ENCODE measurements around the gene NCF4. TPM values are rescaled to one million over a fixed set of nuclear protein-coding genes. Genes with fewer than 3 reads are reported as not detected.

NCF4 gene
- total RNA-seq, 1 donor, result 0.36 TPM

- no peaks in the 10 kb centered on the region for H3K36me3 ChIP-seq (ENCODE audit: insufficient read depth, low read length)
- no peak for TF ChIP-seq CTCF (IDR thresholded peaks at IDR 0.05; ENCODE audit: extremely low read depth, low read depth, low read length)
- peaks cover 9% of the 10 kb centered on the region for H3K27me3 ChIP-seq (ENCODE audit: insufficient read depth, low read length)
- no peaks in the 10 kb centered on the region for H3K9me3 ChIP-seq (ENCODE audit: low read depth, low read length)
- no peak overlapping the region for H3K27ac ChIP-seq (ENCODE audit: low read depth, low read length)
- H3K4me2 ChIP-seq (ENCODE audit: insufficient read depth, low read length), result no peak overlapping the region
- no peak overlapping the region for H2AFZ ChIP-seq (ENCODE audit: low read length)
- no peak overlapping the region for H3K4me3 ChIP-seq (ENCODE audit: insufficient read depth, low read length)
- no peaks in the 10 kb centered on the region for H4K20me1 ChIP-seq (ENCODE audit: insufficient read depth, low read length)
- peak; percentile 36 for DNase-seq (ENCODE audit: insufficient read length, low spot score, missing footprints)
- no peaks in the 10 kb centered on the region for H3K79me2 ChIP-seq (ENCODE audit: insufficient read depth, low read length)
- peaks cover 3% of the 10 kb centered on the region for H3K4me1 ChIP-seq (ENCODE audit: insufficient read depth, low read length)
Observed at GRCh38 chr22:36923131-36923788, 62.5 kb downstream of the NCF4 start.

GRCh38 chr22:36924151-36924698 is 63.4 kb downstream of the NCF4 start:
- H2AFZ ChIP-seq (ENCODE audit: low read length), result no peak overlapping the region
- peaks cover 3% of the 10 kb centered on the region for H3K4me1 ChIP-seq (ENCODE audit: insufficient read depth, low read length)
- H3K27me3 ChIP-seq (ENCODE audit: insufficient read depth, low read length), result peaks cover 6% of the 10 kb centered on the region
- no peaks in the 10 kb centered on the region for H3K36me3 ChIP-seq (ENCODE audit: insufficient read depth, low read length)
- H3K4me2 ChIP-seq (ENCODE audit: insufficient read depth, low read length), result no peak overlapping the region
- no peaks in the 10 kb centered on the region for H4K20me1 ChIP-seq (ENCODE audit: insufficient read depth, low read length)
- H3K79me2 ChIP-seq (ENCODE audit: insufficient read depth, low read length), result no peaks in the 10 kb centered on the region
- H3K9me3 ChIP-seq (ENCODE audit: low read depth, low read length), result no peaks in the 10 kb centered on the region
- H3K4me3 ChIP-seq (ENCODE audit: insufficient read depth, low read length), result no peak overlapping the region
- H3K27ac ChIP-seq (ENCODE audit: low read depth, low read length), result no peak overlapping the region
- TF ChIP-seq CTCF (IDR thresholded peaks at IDR 0.05; ENCODE audit: extremely low read depth, low read depth, low read length), result no peak
- peak; percentile 65 for DNase-seq (ENCODE audit: insufficient read length, low spot score, missing footprints)

GRCh38 chr22:36925388-36926290 is 64.8 kb downstream of the NCF4 start:
- Histone ChIP-seq H3K79me2 (ENCODE audit: insufficient read depth, low read length) (no peaks in the 10 kb centered on the region), H4K20me1 (ENCODE audit: insufficient read depth, low read length) (no peaks in the 10 kb centered on the region), H2AFZ (ENCODE audit: low read length) (no peak overlapping the region), H3K36me3 (ENCODE audit: insufficient read depth, low read length) (no peaks in the 10 kb centered on the region), H3K4me3 (ENCODE audit: insufficient read depth, low read length) (no peak overlapping the region), H3K4me2 (ENCODE audit: insufficient read depth, low read length) (no peak overlapping the region), H3K4me1 (ENCODE audit: insufficient read depth, low read length) (peaks cover 3% of the 10 kb centered on the region), H3K9me3 (ENCODE audit: low read depth, low read length) (no peaks in the 10 kb centered on the region), H3K27me3 (ENCODE audit: insufficient read depth, low read length) (peaks cover 14% of the 10 kb centered on the region), H3K27ac (ENCODE audit: low read depth, low read length) (no peak overlapping the region)
- TF ChIP-seq CTCF (IDR thresholded peaks at IDR 0.05; ENCODE audit: extremely low read depth, low read depth, low read length), result no peak
- DNase-seq (ENCODE audit: insufficient read length, low spot score, missing footprints), result peak; percentile 95

DNA sequence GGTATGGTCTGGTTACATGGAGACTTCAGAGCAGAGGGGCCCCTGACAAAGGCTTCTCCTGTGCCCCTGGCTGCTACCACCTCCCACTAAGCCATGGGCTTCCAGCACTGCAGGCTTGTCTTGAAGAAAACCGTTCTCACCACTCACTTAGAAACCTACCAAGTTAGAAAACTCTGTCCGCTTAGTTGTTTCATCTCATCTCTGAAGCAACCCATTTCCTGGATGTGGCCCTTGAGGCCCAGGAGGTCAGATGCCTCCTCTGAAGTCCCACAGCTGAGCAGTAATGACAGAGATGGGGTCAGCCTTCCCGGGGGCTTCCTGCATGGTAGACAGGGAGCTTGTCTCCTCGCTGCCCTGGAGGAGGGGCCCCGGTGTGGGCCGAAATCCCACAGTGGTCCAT is 65.5 kb downstream of the NCF4 start:
- peaks cover 19% of the 10 kb centered on the region for H3K27me3 ChIP-seq (ENCODE audit: insufficient read depth, low read length)
- H4K20me1 ChIP-seq (ENCODE audit: insufficient read depth, low read length), result no peaks in the 10 kb centered on the region
- no peak overlapping the region for H2AFZ ChIP-seq (ENCODE audit: low read length)
- H3K27ac ChIP-seq (ENCODE audit: low read depth, low read length), result no peak overlapping the region
- no peaks in the 10 kb centered on the region for H3K9me3 ChIP-seq (ENCODE audit: low read depth, low read length)
- peaks cover 3% of the 10 kb centered on the region for H3K4me1 ChIP-seq (ENCODE audit: insufficient read depth, low read length)
- TF ChIP-seq CTCF (IDR thresholded peaks at IDR 0.05; ENCODE audit: extremely low read depth, low read depth, low read length), result no peak
- H3K36me3 ChIP-seq (ENCODE audit: insufficient read depth, low read length), result no peaks in the 10 kb centered on the region
- DNase-seq (ENCODE audit: insufficient read length, low spot score, missing footprints), result no peak
- H3K4me3 ChIP-seq (ENCODE audit: insufficient read depth, low read length), result no peak overlapping the region
- no peak overlapping the region for H3K4me2 ChIP-seq (ENCODE audit: insufficient read depth, low read length)
- no peaks in the 10 kb centered on the region for H3K79me2 ChIP-seq (ENCODE audit: insufficient read depth, low read length)

Data from osteoblast (primary cell).